ENCODE results near the gene DVL3.

Gene DVL3

GRCh38 chr3:184209146-184209923 lies 54.2 kb downstream of the DVL3 start:
- in situ Hi-C loops (cut with MboI; ENCODE audit: low sequenced_read_pairs): no loop called here

DNA sequence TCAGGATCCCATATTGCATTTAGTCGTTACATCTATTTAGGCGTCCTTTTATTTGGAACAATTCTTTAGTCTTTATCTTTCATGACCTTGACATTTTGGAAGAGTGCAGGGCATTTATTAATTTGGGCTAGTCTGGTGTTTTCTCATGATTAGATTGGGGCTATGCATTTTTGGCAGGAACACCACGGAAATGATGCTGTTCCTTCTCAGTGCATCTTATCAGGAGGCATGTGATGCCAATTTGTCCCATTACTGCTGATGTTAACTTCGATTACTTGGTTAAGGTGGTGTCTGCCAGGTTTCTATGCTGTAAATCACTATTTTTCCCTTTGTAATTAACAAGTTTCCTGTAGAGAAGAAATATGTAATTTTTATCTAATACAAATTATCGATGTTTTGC lies 56.1 kb downstream of the DVL3 start:
- in situ Hi-C loops (cut with MboI; ENCODE audit: low sequenced_read_pairs): no loop called here

DNA sequence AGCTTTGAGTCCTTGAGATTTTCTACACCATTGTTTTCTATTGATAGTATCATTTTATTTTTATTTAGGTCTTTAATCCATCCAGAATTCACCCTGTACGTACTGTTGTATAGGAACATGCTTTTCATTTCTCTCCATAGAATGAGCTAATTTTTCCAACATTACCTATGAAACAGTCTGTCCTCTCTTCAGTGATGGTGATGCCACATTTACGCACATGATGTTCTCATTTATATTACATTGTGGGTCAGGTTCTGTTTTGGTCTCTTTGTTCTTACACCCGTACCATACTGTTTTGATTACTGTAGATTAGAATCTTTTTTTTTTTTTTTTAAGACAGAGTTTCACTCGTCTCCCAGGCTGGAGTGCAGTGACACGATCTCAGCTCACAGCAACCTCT lies 56.5 kb downstream of the DVL3 start:
- in situ Hi-C loops (cut with MboI; ENCODE audit: low sequenced_read_pairs): no loop called here

DNA sequence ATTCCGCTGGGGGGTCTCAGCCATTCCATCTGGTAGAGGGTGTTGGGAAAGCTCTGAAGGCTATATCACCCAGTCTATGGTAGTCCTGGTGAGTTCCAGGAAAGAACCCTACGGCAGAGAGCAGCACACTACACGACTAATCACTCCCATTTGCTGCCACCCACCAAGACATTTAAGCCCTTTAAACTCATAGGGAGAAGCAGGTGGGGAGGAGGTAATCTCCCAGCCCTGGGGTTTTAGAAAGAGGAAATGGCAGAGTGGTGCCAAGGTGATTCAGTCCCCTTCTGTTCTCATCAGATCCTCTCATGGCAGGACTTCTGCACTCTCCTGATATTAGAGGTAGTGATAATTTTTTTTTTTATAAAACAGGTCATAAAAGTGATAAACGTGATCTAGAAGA lies 63.6 kb downstream of the DVL3 start:
- in situ Hi-C loops (cut with MboI; ENCODE audit: low sequenced_read_pairs): no loop called here

- in situ Hi-C loops (cut with MboI; ENCODE audit: low sequenced_read_pairs): no loop called here
These were observed 67.3 kb downstream of the DVL3 start for GRCh38 chr3:184222521-184222920.

Data from hTERT RPE-1 (cell line).